GM21526 (cell line): ENCODE results near the gene CENPU.

ENCODE experiments used
- ATAC-seq: cut with Tn5 transposase; IDR thresholded peaks from one replicate; pipeline ENCODE4 v1.9.1; 2021; ENCODE audit warnings: moderate library complexity; ENCODE audit not compliant: unreplicated experiment, low FRiP score

Gene CENPU

GRCh38 chr4:184715526-184715925 lies 18.4 kb downstream of the CENPU start:
- ATAC-seq = no peak

- no peak for ATAC-seq
Measured at GRCh38 chr4:184713887-184714286, 20.0 kb downstream of the CENPU start.

GRCh38 chr4:184712322-184712721 lies 21.6 kb downstream of the CENPU start:
- no peak for ATAC-seq

GRCh38 chr4:184706453-184706852 lies 27.4 kb downstream of the CENPU start:
- no peak for ATAC-seq

- ATAC-seq = no peak
Measured at GRCh38 chr4:184705692-184706091, 28.2 kb downstream of the CENPU start.

- no peak for ATAC-seq
Measured at GRCh38 chr4:184702114-184702513, 31.8 kb downstream of the CENPU start.

GRCh38 chr4:184699941-184700340 lies 34.0 kb downstream of the CENPU start:
- no peak for ATAC-seq

- no peak for ATAC-seq
Measured at GRCh38 chr4:184697956-184698355, 35.9 kb downstream of the CENPU start.

GRCh38 chr4:184695178-184695896 lies 38.6 kb downstream of the CENPU start:
- no peak for ATAC-seq

- ATAC-seq = no peak
Measured at GRCh38 chr4:184694412-184694956, 39.4 kb downstream of the CENPU start.

- no peak for ATAC-seq
Measured at GRCh38 chr4:184693056-184693455, 40.8 kb downstream of the CENPU start.

- no peak for ATAC-seq
Measured at GRCh38 chr4:184689681-184690080, 44.2 kb downstream of the CENPU start.

GRCh38 chr4:184688447-184688846 lies 45.4 kb downstream of the CENPU start:
- no peak for ATAC-seq

GRCh38 chr4:184688005-184688404 lies 45.9 kb downstream of the CENPU start:
- ATAC-seq = no peak

GRCh38 chr4:184684491-184685189 lies 49.3 kb downstream of the CENPU start:
- ATAC-seq = no peak

- no peak for ATAC-seq
Measured at GRCh38 chr4:184681916-184682315, 52.0 kb downstream of the CENPU start.

GRCh38 chr4:184680698-184681097 lies 53.2 kb downstream of the CENPU start:
- ATAC-seq = no peak

GRCh38 chr4:184675821-184676492 lies 57.9 kb downstream of the CENPU start:
- ATAC-seq = no peak

- ATAC-seq = no peak
Measured at GRCh38 chr4:184675018-184675417, 58.9 kb downstream of the CENPU start.

- ATAC-seq = no peak
Measured at GRCh38 chr4:184674011-184674410, 59.9 kb downstream of the CENPU start.

- ATAC-seq = no peak
Measured at GRCh38 chr4:184672741-184673140, 61.2 kb downstream of the CENPU start.
